ENCODE measurements around the gene GRM4.

The GRM4 gene

DNA sequence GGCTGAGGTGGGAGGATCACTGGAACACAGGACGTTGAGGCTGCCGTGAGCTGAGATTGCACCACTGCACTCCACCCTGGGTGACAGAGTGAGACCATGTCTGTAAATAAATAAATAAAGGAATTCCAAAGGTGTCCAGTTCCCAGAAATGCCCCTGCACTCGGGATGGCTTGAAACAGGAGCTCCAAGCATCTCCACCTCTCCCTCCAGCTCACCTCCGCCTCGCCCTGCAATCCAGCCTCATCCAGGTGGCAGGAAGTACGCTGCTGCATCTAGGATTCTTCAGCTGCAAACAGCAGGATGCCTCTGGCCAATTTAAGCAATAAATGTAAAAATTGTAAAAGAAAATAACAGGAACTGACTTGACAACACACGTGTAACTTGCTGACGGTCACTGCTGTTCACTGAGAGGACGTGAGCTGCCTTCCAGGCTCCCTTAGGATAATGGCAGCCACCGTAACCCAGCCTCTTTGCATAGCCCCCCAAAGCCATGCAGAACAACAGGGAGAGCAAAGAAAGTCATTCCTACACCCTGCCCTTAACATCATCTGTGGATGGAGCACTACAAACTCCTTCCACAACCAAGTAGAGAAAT, 11.4 kb upstream of the GRM4 start:
- no peak for DNase-seq

DNA sequence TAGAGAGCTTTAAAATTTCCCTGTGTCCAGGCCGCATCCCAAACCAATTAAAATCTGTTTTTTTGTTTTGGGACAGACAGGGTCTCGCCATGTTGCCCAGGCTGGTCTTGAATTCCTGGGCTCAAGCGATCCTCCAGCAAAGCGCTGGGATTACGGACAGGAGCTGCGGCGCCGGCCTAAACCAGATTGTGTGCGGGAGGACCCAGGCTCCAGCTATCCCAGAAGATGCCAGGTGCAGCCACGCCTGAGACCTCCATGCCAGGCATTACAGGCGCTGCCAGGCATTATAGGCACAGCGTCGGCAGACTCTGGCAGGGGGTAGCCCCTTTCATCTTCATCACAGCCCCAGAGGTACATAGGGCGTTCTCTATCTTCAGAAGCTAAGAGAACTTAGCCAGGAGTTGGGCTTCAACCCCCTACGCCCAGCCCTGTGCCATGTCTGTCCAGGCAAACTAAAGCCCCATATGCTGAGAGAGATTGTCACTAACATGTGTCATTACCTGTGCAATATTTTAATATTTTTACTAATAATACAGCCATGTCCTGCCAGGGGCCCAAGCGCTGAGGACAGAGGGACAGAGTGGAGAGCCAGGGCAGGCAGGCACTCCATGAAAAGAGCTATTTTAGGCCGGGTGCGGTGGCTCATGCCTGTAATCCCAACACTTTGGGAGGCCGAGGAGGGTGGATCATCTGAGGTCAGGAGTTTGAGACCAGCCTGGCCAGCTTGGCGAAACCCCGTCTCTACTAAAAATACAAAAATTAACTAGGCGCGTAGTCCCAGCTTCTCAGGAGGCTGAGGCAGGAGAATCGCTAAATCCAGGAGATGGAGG, 9.8 kb upstream of the GRM4 start:
- no peak for DNase-seq

DNA sequence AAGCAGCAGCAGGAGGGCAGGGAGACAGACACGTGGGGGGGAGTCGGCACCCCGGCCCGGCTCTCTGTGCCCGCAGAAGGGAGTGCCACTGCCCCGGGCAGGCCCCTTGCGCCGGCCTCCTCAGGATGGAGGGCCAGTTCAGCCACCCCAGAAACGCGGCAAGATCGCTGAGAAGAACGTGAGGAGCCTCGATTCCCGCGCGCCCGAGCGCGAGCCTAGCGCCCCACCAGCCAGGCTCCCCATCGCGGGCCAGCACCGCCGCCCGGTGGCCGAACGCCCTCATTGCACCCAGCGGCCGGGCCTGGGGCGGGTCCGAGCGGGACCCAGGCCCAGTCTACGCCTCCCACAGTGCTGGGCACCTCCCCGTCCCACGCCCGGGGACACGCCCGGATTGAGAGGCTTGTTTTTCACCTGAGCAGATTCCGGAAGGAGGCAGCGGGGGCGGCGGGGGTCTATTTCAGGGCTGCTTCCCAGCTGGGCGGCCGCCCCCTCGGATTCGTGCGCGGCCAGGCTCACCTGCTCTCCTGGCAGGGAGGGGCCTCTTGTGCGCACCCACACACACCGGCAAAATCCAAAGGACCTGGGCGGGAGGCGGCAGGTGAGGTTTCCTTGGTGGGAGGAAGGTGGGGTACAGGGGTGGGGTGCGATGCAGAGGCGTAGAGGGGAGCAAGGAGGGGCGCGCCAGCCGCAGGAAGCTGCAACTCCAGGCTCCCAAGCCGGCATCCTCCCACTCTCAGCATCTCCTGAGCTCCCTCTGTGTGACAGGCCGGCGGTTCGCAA, 9.0 kb upstream of the GRM4 start:
- DNase-seq, result peak; percentile 50

DNA sequence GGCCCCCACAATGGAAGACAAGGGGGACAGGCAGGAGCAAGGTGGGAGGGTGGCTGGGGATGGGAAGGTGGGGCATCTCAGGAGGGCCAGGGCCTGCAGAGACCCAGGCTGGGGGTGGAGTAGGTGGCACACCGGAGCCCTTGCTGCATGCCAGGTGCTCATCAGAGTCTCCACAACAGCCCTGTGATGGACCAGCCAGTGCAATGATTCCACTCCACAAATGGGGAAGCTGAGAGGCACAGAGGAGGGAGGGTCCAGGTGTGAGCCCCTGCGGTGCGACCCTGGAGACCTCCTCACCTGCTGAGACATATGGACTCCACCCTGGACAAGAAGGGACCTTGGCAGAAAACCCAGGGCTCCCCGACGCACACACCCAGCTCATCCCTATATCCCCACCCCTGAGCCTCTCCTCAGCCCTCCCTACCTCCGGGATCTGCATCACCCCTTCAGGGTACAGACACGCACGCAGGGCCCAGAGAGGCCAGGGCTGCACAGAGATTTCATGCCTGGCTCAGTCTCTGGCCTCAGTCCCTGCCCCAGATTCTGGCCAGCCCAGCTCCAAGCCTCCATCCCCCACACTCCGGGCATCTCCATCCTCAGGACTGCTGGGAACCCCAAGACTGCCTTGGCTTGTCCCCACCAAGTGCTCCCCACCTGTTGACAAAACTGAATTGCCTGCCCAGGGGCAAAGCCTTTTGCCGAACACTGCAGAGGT, 7.1 kb upstream of the GRM4 start:
- no peak for DNase-seq

DNA sequence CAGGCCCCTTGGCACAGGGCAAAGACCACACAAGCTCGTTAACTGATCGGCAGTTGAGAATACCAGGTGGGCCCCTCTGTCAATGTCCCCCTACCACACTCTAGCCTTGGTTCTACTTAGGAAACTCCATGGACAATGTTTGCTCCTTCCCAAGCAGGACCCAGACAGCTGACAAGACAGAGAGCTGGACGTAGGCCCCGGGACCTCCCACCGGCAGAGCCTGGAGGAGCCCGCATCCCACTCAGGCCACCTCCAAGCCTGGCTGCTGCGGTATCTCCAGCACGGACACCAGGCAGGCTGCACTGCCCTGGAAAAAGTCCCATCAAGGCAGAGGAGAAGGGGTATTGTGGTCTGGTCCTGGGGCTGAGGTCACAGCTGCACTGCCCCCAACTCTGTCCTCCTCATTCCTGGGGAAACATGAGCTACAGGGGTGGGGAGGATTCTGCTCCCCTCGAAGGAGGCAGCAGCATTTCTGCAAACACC, 6.2 kb upstream of the GRM4 start:
- no peak for DNase-seq

DNA sequence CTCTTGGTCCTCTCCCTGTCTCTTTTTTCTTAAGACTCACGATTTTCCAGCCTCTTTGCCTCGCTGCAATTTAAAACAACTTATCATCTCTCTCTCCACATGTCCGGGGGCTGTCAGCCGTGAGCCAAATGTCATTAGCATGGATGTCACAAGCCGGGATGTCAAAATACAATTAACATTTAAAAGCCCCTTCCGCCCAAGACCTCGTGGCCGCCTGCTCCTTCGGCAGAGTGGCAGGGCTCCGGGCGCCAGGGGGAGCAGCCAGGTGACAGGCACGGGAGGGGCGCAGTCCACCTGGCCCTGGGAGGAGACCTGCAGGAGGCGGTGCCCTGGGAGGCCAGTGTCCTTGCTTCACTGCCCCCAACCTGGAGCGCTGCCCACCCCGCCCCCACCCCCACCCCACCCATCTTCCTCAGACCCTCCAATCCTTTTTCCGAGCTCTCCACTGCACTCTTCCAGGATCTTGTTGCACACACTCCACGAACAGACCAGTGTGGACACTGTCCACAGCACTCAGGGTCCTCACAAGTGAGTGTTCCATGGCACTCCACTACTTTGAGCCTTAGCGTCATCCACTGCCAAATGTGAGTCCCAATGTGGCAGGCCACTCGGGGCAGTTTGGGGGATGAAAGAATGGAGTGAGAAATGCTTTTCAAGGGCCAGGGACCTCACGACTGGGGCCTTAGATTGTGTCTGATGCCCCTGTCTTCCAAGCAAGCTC, 5.6 kb upstream of the GRM4 start:
- peak; percentile 50 for DNase-seq

DNA sequence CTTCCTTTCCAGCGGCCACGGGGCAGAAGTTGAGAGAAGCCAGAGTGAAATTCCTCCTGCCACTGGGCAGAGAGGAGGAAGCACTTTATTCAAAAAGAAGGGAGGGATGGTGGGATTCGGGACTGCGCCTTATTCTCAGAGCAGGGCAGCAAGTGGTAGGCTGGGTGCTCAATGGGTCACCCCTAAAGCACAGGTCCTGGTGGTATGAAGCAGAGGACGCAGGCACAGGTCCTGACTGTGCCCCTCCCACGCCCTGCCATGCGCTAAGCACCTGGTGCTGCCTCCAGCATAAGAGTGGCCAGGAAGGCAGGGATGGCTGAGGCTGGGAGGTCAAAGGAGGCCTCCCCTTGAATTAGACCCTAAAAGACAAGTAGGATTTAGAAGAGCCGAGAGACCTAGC, 4.9 kb upstream of the GRM4 start:
- DNase-seq, result no peak

DNA sequence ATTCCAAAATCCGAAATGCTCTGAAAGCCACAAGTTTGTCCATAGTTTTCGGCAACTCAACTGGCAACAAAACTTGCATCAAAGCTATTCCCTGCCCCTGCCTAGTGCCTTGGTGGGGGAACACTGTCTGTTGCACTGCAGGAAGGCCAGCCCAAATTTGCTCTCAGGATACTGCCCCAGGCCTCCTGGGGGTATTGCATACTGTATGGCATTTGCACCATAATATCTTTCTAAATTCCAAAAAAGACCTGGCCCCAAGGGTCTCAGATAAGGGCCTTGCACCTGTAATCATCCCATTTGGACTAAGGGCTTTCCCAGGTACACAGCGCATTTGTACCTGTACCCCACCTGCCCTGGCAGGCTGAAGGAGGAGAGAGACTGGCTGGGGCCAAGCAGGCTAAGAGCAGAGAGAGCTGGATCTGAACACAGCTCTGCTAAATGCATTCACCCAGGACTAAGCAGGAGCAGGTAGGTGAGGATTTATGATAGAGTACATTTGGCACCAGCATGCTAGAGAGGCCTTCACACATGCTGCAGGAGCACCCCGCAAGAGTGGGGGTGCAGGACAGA, 4.0 kb upstream of the GRM4 start:
- DNase-seq, result no peak

DNA sequence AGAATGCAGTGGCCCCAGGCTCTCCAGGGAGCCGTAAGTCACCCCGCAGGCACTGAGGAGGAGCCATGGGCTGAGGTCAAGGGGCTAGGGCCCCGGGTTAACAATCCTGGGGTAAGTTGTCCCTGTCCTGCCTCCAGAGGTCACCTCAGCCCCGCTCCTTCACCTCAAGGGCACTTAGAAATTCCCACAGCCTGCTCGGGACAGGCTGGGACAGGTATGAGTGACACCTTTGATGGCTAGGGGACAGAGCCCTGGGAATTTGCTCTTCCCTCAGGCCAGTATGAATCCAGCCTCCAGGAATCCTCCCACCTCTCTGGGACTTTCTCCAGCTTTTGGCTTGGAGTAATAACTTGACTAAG, 3.5 kb upstream of the GRM4 start:
- no peak for DNase-seq

DNA sequence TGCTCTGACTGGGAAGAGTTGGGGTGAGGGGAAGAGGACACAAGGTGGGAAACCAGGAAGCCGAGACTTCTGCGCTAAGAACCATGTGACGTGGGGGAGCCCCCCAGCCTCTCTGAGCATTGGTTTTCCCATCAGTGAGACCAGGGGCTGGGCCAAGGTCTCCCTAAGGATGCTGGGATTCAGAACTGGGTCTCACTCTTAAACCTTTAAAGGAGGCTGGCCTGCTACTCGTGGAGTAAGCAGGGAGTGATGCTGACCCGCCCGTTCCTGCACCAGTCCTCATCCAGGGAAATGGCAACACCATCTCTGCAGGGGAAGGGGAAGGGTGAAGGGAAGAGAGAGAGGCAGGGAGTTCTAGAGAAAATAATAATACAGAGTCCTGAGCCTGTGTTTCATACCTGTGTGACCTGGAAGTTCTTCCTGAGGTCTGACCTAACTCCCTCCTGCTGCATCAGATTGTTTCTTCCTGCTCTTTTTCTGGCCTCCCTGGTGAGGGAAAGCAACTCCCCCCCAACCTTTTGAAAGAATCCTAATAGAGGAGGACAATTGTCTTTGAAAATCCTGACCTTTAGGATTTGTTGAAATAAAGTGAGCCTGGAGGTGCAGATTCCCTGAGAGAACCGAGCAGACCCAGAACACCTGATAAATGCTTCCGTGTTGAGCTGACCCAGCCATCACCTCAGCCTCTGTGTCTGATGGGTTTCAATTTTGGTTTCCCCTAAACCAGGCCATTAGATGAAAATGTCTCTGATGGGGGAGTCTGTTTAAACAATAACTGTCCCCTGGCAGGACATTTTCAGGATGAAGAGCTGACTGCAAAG, 3.0 kb upstream of the GRM4 start:
- DNase-seq, result no peak

DNA sequence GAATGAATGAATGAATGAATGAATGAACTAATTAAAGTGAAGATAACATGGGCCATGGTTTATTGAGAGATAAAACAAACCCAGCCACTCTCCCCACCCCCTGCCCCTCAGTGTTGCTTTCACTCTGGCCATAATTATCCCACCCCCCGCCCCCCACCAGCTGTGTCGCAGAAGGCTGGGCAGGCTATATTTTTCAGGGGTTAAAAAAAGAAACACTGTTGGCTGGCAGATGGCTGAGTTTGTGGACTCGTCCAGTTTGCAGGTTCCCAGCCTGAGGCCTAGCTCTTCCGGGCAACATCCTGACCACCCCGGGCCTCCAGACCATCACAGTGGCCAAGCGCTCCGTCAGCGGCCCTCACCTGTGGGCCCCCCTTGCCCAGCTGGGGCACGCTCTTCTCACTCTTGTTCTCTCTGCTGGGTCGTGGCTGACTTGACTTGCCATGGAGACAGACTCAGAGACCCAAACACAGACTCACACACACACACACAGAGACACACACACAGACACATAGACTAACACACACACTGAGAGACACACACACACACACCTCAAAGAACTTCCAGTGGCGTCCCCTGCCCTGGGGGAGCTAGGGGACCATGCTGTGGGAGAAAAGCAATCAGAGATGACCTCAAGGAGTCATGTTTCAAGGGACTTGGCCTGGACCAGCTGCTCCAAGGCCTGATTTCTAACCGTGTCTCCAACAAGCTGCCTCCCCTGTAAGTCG, 2.2 kb upstream of the GRM4 start:
- no peak for DNase-seq

DNA sequence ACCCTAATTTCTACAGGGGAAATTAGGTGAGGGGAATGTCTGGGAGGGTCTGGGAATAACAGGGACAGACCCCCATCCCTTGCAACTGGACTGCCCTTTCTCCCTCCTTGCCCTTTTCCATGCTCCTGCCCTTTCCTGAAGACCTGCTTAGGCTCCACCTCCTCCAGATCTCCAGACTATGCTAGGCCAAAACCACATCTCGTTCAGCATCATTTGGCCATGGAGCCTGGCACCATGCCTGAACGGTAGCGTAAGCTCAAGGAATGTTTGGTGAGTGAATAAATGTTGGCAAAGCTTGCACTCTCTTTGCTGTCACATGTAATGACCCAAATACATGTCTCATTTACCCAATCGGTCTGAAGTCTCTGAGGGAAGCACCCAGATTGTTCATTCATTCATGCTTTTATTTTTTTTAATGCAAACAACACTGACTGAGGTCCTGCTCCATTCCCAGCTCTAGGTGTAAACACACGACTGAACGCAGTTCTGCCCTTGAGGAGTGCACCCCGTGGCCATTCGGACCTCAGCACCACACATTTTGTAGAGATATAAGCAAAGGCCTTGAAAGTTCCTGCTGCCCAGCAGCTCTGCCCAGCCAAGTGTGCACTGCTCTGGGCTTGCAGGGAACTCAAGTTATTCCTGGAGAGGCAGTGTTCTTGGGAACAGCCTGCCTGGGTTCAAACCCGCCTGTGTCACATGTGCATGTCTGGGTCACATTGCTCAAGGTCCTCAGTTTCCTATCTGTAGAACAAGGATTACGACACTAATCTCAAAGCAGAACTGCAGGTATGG, 1.1 kb upstream of the GRM4 start:
- no peak for DNase-seq

DNA sequence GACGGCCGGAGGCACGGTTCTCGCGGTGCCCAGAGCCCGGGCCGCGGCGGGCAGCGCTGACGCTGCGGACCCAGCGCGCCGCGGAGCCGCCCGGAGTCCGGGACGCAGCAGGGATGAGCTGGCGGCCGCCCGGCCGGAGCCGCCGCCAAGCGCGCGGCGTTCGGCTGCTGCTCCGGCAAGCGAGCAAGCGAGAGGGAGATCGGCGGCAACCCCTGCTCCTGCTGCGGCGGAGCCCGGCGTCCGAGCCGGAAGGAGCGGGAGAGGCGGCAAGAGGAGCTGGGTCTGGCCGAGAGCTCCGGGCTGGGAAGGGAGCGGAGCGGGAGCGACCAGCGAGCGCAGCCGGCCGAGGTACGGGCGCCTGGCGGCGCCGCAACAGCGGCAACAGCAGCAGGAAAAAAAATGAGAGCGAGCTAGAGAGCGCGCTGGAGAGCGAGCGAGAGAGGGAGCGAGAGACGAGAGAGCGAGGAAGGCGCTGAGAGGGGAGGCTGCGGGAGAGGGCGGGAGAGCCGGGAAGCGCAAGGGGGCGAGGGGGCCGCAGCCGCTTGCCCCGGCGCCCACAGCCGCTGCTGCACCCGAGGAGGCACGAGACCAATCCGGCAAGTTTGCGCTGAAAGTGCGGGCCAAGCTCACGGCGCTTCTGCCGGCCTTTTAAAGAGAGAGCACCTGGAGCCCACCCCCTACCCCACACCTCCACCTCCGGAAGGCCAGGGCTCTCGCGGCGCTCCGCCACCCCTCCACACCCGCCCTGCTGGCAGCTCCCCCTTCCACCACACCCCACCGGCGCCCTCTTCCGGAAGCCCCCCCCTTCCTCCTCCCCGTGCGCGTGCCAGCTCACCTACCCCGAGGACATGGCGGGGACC, 496 bp downstream of the GRM4 start:
- peak; percentile 72 for DNase-seq

DNA sequence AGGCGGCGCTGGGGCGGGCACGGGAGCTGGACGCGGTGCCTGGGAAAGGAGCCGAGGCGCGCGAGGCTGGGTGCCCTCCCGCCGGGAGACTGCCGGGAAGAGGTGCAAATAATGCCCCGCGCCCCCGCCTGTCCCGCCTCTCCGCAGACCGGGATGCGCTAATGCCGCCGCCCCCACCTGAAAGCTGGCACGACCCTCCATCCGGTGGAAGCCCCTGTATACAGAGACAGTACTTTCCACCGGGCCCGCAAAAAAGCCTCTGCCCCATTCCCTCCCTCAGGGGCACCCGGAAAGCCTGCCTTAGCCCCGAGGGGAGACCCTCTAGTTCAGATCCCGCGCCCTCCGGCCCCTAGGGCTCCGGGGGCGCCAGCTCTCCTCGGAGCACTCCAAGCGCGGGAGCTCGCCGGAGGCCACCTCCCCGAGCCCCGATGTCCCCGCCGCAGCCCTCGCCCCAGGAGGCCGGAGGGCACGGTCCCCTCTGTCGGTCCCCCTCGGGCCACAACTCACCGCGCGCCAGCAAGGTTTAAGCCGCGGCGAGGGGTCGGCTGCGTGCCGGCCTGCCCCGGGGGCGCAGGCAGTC, 1.2 kb downstream of the GRM4 start:
- DNase-seq, result no peak

DNA sequence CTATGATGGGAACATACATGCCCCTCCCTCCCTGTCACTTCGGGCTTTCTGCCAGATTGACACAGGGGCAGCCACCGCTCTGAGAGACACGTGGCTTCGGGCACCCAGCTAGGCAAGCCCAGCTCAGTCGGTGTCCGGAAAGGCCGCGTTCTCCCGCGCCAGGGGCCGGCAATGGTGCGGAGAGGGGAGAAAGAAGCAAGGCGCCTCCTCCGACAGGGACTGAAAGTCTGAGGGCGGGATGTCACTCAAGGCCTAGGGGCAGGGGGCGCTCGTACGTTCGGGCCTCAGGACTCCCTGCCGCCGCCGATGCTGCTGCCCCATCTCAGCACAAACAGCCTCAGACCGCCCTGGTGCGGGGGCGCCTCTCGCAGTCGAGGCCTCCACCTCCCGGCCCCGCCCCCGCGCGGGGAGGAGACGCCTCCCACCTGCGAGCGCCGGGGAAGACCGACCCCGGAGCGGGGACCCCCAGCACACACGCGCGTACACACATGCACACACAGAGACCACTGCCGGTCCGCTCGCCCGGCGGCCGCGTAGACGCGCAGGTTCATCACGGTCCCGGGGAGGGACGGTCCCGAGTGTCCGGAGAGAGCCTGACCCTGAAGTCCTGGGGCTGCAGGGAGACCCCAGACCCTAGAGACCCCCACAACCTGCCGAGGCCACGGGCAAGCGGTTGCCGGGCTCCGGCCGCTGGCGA, 1.9 kb downstream of the GRM4 start:
- peak; percentile 57 for DNase-seq

DNA sequence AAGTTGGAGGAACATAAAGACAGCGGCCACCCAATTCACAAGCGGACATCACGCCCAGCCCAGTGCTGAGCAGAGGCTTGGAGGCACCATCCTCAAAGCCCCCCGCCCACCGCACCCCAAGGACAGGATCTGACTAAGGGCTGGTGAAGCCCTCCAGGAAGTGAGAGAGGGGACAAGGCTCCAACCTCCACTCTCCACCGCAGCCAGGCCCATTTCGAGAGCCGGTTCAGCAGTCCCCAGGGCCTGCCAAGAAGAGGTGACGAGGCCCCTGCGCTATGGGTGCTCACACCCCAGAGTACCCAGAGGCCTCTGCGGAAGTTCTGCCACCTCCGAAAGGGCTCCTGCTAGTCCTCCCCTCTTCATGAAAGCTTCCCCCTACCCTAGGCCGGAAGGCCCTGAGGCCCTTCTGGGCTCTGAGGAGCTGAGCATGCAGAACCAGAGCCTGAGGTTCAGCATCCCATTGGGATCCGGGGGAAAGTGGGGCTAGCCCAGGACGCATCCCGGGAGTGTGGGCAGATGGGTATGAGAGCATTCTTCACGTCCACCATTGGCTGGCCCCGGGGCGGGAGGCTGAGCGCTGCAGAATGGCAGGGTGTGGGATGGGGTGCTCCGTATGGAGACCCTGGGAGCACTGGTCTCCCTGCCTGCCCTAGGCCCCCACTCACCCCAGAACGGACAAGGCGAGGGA, 2.5 kb downstream of the GRM4 start:
- no peak for DNase-seq
